AG09309 (cell line): ENCODE data around the gene FGF22.

Experiments
- DNase-seq: peaks from one replicate; pipeline ENCODE4 v3.0.0-alpha.2; 2010; ENCODE audit warnings: low read depth
- H3K4me3 ChIP-seq: 2 replicates; pipeline ENCODE4 v1.5.1; 2011; ENCODE audit warnings: mild to moderate bottlenecking, low read depth, low read length, moderate library complexity; ENCODE audit not compliant: control insufficient read depth
- TF ChIP-seq, protein P1 (sequence below): IDR thresholded peaks from 2 replicates; pipeline ENCODE4 v1.5.1; 2011; ENCODE audit warnings: mild to moderate bottlenecking, low read depth, low read length, inconsistent platforms; ENCODE audit not compliant: insufficient read depth, control insufficient read depth; ENCODE audit errors: missing control alignments

Gene FGF22

DNA sequence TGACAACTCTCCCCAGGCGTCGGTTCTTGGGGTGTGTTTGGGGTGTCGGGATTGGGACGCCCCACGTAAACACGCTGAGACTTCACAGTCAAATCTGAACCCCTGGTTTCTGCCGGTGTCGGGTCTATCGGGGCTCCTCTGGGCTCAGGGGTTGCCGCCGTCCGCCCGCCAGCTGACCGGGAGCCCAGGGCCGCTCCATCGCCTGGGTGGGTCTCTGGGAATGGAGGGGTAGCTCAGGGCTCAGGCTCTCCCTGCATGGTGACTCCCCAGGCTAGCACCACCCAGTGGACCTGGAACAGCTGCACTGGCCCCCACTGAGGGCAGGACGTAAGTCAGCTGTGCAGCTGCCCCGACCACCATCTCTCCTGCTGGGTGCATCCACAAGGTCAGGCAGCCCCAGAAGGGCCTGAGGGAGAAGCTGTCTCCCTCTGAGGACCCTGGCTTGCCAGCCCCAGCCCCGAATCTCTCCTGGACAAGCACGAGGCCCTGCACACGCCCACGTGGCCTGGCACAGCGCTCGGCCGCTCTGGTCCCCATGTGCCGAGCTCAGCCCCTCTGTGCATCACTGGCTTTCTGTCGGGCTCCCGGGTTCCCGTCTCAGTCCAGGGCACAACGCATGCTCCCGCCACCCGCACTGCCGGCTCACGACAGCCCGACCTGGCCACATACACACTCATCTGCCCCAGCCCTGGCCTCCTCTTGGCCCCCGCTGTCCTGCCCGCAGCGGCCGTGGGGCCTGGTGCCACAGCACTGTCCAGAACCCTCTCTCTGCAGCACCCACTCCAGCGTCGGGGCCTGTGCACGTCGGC, 17.3 kb downstream of the FGF22 start:
- TF ChIP-seq, protein P1, sequence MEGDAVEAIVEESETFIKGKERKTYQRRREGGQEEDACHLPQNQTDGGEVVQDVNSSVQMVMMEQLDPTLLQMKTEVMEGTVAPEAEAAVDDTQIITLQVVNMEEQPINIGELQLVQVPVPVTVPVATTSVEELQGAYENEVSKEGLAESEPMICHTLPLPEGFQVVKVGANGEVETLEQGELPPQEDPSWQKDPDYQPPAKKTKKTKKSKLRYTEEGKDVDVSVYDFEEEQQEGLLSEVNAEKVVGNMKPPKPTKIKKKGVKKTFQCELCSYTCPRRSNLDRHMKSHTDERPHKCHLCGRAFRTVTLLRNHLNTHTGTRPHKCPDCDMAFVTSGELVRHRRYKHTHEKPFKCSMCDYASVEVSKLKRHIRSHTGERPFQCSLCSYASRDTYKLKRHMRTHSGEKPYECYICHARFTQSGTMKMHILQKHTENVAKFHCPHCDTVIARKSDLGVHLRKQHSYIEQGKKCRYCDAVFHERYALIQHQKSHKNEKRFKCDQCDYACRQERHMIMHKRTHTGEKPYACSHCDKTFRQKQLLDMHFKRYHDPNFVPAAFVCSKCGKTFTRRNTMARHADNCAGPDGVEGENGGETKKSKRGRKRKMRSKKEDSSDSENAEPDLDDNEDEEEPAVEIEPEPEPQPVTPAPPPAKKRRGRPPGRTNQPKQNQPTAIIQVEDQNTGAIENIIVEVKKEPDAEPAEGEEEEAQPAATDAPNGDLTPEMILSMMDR, result no peak
- no peak overlapping the region for H3K4me3 ChIP-seq
- no peak for DNase-seq

DNA sequence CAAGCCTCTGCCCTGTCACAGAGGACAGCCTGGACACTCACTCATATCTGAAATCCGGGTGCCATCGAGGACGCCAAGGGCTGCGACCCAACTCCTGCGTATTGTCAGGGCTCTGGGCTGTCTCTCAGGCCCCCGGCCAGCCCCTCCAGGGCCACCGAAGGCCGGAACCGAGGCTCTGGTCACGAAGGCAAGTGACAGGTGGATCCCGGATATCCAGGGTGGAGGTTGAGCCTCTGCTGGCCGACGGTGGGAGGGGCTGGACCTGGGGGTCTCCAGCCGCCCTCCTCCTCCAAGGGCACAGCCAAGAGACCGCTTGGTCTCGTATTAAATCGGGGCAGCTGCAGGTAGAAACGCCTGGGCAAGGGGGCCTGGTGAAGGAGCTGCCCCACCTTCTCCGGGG, 17.9 kb downstream of the FGF22 start:
- no peak for DNase-seq
- TF ChIP-seq, protein P1, result no peak
- no peak overlapping the region for H3K4me3 ChIP-seq

DNA sequence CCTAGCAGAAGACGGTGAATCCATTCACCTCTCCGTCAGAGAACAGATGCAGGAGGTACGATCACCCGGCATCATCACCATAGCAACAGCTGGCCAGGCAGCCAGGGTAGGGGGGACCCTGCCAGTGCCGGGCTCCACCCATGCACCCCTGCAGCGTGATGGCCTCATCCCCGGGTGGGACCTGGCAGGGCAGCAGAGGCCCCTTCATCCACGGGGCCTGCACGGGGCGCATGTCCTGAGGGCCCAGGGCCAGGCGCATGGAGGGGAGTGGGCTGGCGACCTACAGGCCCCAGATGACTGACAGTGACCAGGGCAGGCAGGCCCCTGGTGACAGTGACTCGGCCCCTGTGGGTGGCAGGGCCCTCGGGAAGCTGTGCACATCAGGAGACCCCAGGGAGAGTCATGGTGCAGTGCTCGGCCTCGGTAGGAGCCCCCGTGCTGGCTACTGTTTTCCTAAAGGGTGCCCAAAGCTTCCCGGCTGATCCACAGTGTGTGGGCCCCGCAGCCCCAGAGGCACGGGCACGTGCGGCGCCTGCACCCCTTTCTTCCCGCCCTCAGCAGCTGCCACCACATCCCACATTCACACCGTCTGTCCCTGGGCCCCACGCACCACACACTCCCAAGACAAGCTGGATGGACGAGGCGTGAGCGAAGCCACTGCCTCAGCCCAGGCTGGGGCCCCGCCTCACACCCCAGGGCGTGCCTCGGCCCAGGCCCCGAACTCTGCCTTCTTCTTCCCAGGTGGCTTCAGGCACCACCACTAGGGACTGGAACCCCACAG, 18.6 kb downstream of the FGF22 start:
- H3K4me3 ChIP-seq, result no peak overlapping the region
- no peak for DNase-seq
- TF ChIP-seq, protein P1, result no peak

DNA sequence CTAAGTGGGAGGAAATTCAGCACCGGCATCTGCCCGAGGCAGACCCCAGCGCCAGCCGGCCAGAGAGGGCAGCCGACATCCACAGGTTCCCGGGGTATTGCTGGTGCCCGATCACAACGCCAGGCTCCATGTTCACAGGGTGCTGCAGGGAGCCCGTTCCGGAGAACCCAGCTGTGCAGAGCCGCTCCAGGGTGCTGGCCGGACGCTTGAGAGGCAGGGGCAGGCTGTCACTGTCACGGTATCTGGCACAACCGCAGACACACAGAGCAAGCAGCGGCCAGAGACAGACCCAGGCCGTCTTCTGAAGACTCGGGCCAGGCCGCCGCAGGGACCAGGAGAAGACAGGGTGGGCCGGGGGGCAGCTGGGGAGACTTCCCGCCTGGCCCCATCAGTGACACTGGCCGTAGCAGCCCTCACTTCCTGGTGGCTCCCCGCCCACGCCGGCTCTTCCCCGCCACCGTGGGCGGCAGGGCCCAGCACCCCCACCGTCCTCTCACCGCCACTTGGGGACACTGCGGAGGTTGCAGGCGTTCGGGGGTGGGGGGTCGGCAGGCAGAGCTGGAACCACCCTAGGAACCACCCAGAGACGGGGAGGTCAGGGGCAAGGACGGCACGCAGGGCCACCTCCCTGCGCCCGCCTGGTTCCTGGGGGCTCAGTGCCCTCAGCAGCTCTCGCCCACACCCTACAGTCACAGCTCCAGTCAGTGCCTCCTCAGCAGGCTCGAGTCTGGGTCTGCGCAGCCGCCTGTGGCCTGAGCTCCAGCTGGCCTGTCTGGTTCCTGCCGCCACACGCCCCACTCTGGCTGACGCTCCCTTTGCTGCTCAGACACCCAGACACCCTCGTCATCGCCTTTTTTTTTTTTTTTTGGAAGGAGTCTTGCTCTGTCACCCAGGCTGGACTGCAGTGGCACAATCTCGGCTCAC, 19.5 kb downstream of the FGF22 start:
- no peak overlapping the region for H3K4me3 ChIP-seq
- no peak for DNase-seq
- TF ChIP-seq, protein P1, result no peak

DNA sequence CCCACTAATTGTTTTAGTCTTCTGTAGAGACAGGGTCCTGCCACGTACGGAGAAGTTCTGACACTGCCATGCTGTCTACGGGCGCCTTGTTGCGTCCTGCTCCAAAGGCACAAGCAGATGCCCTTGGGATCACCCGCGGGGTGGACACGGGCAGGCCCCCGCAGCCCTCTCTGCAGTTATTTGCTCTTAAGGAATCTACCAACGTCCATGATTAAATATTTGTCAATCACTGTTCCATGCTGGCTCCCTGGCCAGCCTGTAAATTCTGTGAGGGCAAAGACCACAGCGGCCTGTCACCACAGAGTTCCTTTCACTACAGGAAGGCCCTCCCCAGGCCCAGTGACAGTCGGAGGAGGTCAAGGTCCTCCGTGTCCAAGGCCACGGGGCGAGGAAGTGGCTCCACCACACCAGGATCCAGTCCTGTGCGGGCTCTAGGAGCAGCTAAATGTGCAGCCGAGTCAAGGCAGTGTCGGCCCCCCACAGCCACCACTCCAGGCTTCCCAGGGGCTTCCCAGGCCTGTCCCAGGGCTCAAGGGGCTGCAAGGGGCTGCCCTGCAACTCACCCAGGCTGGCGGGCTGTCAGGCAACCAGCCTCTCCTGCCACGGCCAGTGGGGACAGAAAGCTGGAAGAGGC, 21.2 kb downstream of the FGF22 start:
- TF ChIP-seq, protein P1, result no peak
- H3K4me3 ChIP-seq, result peak overlapping the region; percentile 73

More for the DNA sequence above, 21.2 kb downstream of the FGF22 start:
- no peak for DNase-seq
